Uterus (tissue), 2 donors: ENCODE data around the gene RPS26.

Experiments used
- POLR2A ChIP-seq, 2 donors: fragments of 450-650 bp; IDR thresholded peaks; one replicate each; pipeline ENCODE4 v1.6.1; 2016; ENCODE audit warnings: antibody characterized with exemption in 2 of 2, mild to moderate bottlenecking in 1 of 2, moderate library complexity in 1 of 2
- TF ChIP-seq, protein P1 (sequence below), 4 experiments: fragments of 200-600 bp in 2 of 4; fragments of 450-650 bp in 2 of 4; sonication (generic) in 2 of 4; IDR thresholded peaks; one replicate each; pipeline ENCODE4 v1.5.1; 2016 to 2019; ENCODE audit warnings: antibody characterized with exemption in 4 of 4, mild to moderate bottlenecking in 2 of 4, moderate library complexity in 1 of 4

DNA sequence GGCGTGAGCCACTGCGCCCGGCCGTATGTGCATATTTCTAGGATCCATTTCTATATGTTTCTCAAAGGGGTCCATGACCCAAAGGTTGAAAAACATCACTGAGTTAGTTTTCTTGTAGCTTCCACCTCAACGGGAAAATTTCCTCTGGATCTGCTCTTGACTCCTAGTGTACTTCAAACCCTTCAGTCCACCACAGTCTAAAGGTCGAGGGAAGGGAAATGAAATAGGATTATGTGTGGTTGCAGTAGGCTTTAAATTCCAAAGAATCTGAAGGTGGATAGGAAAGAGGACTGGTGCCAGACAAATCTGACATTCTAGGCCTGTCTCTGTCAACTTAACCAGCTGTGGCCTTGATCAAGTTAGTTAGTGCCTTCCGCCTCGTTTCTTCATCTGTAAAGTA, 46.4 kb upstream of the RPS26 start:
- TF ChIP-seq, protein P1, sequence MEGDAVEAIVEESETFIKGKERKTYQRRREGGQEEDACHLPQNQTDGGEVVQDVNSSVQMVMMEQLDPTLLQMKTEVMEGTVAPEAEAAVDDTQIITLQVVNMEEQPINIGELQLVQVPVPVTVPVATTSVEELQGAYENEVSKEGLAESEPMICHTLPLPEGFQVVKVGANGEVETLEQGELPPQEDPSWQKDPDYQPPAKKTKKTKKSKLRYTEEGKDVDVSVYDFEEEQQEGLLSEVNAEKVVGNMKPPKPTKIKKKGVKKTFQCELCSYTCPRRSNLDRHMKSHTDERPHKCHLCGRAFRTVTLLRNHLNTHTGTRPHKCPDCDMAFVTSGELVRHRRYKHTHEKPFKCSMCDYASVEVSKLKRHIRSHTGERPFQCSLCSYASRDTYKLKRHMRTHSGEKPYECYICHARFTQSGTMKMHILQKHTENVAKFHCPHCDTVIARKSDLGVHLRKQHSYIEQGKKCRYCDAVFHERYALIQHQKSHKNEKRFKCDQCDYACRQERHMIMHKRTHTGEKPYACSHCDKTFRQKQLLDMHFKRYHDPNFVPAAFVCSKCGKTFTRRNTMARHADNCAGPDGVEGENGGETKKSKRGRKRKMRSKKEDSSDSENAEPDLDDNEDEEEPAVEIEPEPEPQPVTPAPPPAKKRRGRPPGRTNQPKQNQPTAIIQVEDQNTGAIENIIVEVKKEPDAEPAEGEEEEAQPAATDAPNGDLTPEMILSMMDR (IDR thresholded peaks at IDR 0.05) = no peak
- no peak for TF ChIP-seq POLR2A (IDR thresholded peaks at IDR 0.05)
